Endothelial cell of umbilical vein (primary cell): Measurements from ENCODE around the gene MYO9A. TPM values are rescaled to one million over a fixed set of nuclear protein-coding genes. Genes with fewer than 3 reads are reported as not detected.

Experiments used
- BruUV-seq: library from RNA; stranded (reverse); fragments of 400-500 nt; replicated peaks from 2 replicates; lab custom pipeline; 2021; lab: Mats Ljungman, UMichigan
- CTCF ChIA-PET: fragments of 300-600, 350-600 bp; sonication (Branson Sonifier 250); formaldehyde crosslinking; loops from one replicate; lab custom pipeline; 2021; ENCODE audit warnings: antibody characterized with exemption, inconsistent platforms; lab: Charles Lee
- POLR2A ChIA-PET: fragments of 300-600, 350-600 bp; sonication (Branson Sonifier 250); formaldehyde crosslinking; loops from one replicate; lab custom pipeline; 2021; ENCODE audit warnings: antibody characterized with exemption, inconsistent platforms; lab: Charles Lee
- DNase-seq: peaks from one replicate; pipeline ENCODE4 v3.0.0-alpha.2; 2011; ENCODE audit warnings: low read depth, low spot score
- FAIRE-seq: peaks from 2 replicates; lab custom pipeline; 2011; peaks lifted over from hg19 to GRCh38; lab: Jason Lieb, UNC
- H2AFZ ChIP-seq: 2 replicates; pipeline ENCODE4 v1.6.0; 2012; ENCODE audit warnings: low read depth, low read length, control low read depth, inconsistent platforms
- H3K27ac ChIP-seq: 2 replicates; pipeline ENCODE4 v1.5.1; 2011; ENCODE audit warnings: low read depth, mild to moderate bottlenecking, control low read depth, low read length, moderate library complexity; ENCODE audit not compliant: insufficient read depth
- H3K27me3 ChIP-seq, 2 experiments: 2 replicates each; pipeline versions ENCODE4 v1.6.0 to v1.6.1; 2011; ENCODE audit warnings: low read length in 2 of 2, mixed read lengths in 1 of 2; ENCODE audit not compliant: control insufficient read depth in 2 of 2, insufficient read depth in 2 of 2
- H3K36me3 ChIP-seq, 2 experiments: 2 replicates in 1 of 2; 3 replicates in 1 of 2; pipeline ENCODE4 v1.5.1; 2011; ENCODE audit warnings: low read length in 2 of 2, mild to moderate bottlenecking in 1 of 2, moderate library complexity in 1 of 2; ENCODE audit not compliant: control insufficient read depth in 2 of 2, insufficient read depth in 2 of 2; ENCODE audit errors: extremely low read depth in 1 of 2
- H3K4me1 ChIP-seq: 3 replicates; pipeline ENCODE4 v1.5.1; 2011; ENCODE audit warnings: mild to moderate bottlenecking, low read length; ENCODE audit not compliant: control insufficient read depth, insufficient read depth; ENCODE audit errors: extremely low read depth
- H3K4me2 ChIP-seq: 2 replicates; pipeline ENCODE4 v1.6.1; 2011; ENCODE audit warnings: low read length, control low read depth, mixed read lengths; ENCODE audit not compliant: insufficient read depth
- H3K4me3 ChIP-seq, 3 experiments: fragments of 200-600 bp in 1 of 3; sonication (generic), shearing (Covaris generic) in 1 of 3; replicated peaks in 1 of 3; 2 replicates each; pipeline ENCODE4 v1.5.1; 2011 to 2016; ENCODE audit warnings: control low read depth in 3 of 3, low read length in 3 of 3, mild to moderate bottlenecking in 2 of 3, inconsistent platforms in 1 of 3, low read depth in 1 of 3, moderate library complexity in 1 of 3; ENCODE audit not compliant: insufficient read depth in 1 of 3
- H3K79me2 ChIP-seq: 2 replicates; pipeline ENCODE4 v1.6.0; 2012; ENCODE audit warnings: low read length, inconsistent platforms; ENCODE audit not compliant: control insufficient read depth, insufficient read depth
- H3K9ac ChIP-seq: replicated peaks from 2 replicates; pipeline ENCODE3; 2011; ENCODE audit warnings: low read length, control low read depth; ENCODE audit not compliant: insufficient read depth; ENCODE audit errors: extremely low read depth
- H3K9me1 ChIP-seq: replicated peaks from 3 replicates; pipeline ENCODE4 v1.6.0; 2011; ENCODE audit warnings: mild to moderate bottlenecking, low read length; ENCODE audit not compliant: control insufficient read depth, insufficient read depth; ENCODE audit errors: extremely low read depth
- H3K9me3 ChIP-seq: replicated peaks from 2 replicates; pipeline ENCODE4 v1.5.1; 2012; ENCODE audit warnings: low read length, inconsistent platforms; ENCODE audit not compliant: control insufficient read depth, insufficient read depth
- H4K20me1 ChIP-seq: replicated peaks from 2 replicates; pipeline ENCODE3; 2011; ENCODE audit warnings: mild to moderate bottlenecking, low read length; ENCODE audit not compliant: control insufficient read depth, insufficient read depth; ENCODE audit errors: extremely low read depth
- EZH2 ChIP-seq: IDR thresholded peaks from 2 replicates; pipeline ENCODE4 v1.6.1; 2012; ENCODE audit warnings: borderline replicate concordance, low read depth, mild to moderate bottlenecking, moderate library complexity, low read length, inconsistent platforms; ENCODE audit not compliant: severe bottlenecking
- FOS ChIP-seq: IDR thresholded peaks from 2 replicates; pipeline ENCODE4 v1.6.1; 2011; ENCODE audit warnings: mild to moderate bottlenecking, low read length, moderate library complexity, borderline replicate concordance; ENCODE audit not compliant: insufficient read depth
- GATA2 ChIP-seq: IDR thresholded peaks from 2 replicates; pipeline ENCODE4 v1.7.0; 2011; ENCODE audit warnings: low read depth, mild to moderate bottlenecking, moderate library complexity, mixed read lengths, low read length; ENCODE audit not compliant: insufficient read length, insufficient read depth
- JUN ChIP-seq: IDR thresholded peaks from 2 replicates; pipeline ENCODE4 v1.6.1; 2011; ENCODE audit warnings: borderline replicate concordance, low read depth; ENCODE audit not compliant: insufficient read length, insufficient read depth
- MAX ChIP-seq: IDR thresholded peaks from 2 replicates; pipeline ENCODE4 v1.6.1; 2011; ENCODE audit not compliant: insufficient read depth, insufficient read length
- MYC ChIP-seq: IDR thresholded peaks from one replicate; pipeline ENCODE4 v1.6.1; 2011; ENCODE audit warnings: mild to moderate bottlenecking, low read depth, low read length
- POLR2A ChIP-seq: IDR thresholded peaks from 2 replicates; pipeline ENCODE4 v1.6.1; 2012; ENCODE audit warnings: low read depth, mild to moderate bottlenecking, control low read depth, low read length
- POLR2AphosphoS5 ChIP-seq: IDR thresholded peaks from 2 replicates; pipeline ENCODE4 v1.6.1; 2012; ENCODE audit warnings: low read depth, mild to moderate bottlenecking, control low read depth, low read length, moderate library complexity; ENCODE audit not compliant: insufficient read depth
- dilution Hi-C: fragments of 300-500 bp; cut with MboI; formaldehyde crosslinking; loops from one replicate; pipeline ENCODE4 v1.15.0; 2019; ENCODE audit warnings: low sequenced_read_pairs; ENCODE audit not compliant: extremely low pct_ligation_motif_present
- intact Hi-C: fragments of 100-400 bp; cut with micrococcal nuclease; formaldehyde crosslinking; loops from one replicate; pipeline ENCODE4 v1.10.0; 2022
- polyA plus RNA-seq, 4 experiments: library from polyadenylated mRNA; depleted of rRNA in 3 of 4; stranded (reverse) in 3 of 4; unstranded in 1 of 4; fragments of >200 nt; gene quantifications; 2 replicates each; pipeline versions ENCODE4 v1.2.1 to v1.2.3, GENCODE V29; 2011 to 2012; ENCODE audit warnings: missing spikeins in 1 of 4
- total RNA-seq: library from RNA; stranded (reverse); gene quantifications from 2 replicates; pipeline ENCODE4 v1.2.3, GENCODE V29; 2021
- TF ChIP-seq, protein P1 (sequence below), 2 donors: IDR thresholded peaks; 1 replicate in 1 of 2; 2 replicates in 1 of 2; pipeline ENCODE4 v1.5.1; 2011; ENCODE audit warnings: low read length in 2 of 2, mild to moderate bottlenecking in 2 of 2, moderate library complexity in 2 of 2, control low read depth in 1 of 2, inconsistent platforms in 1 of 2, low read depth in 1 of 2; ENCODE audit not compliant: insufficient read depth in 1 of 2; ENCODE audit errors: extremely low read depth in 1 of 2

Gene MYO9A
- total and polyA plus RNA-seq, 2 donors (not counting 3 experiments of a cell fraction or from before 2014, with no cell fraction given), result 6.4 to 30.3 TPM

- Histone ChIP-seq H3K9ac (no peak overlapping the region), H3K27me3 (peaks cover 0 to 7% of the 10 kb centered on the region in 2 experiments), H2AFZ (no peak overlapping the region), H3K4me1 (no peaks in the 10 kb centered on the region), H3K4me2 (no peak overlapping the region), H4K20me1 (no peaks in the 10 kb centered on the region), H3K9me1 (no peaks in the 10 kb centered on the region), H3K79me2 (no peaks in the 10 kb centered on the region), H3K9me3 (no peaks in the 10 kb centered on the region), H3K36me3 (no peaks in the 10 kb centered on the region), H3K4me3 (no peak overlapping the region), H3K27ac (no peak overlapping the region)
- ChIA-PET CTCF (interaction anchor here (1.0 kb wide), 1 partner anchor 10 kb away, joined by 3 read pairs; no protein-coding TSS in a partner anchor), POLR2A (no interaction called here)
- intact Hi-C loops, result no loop called here
- no peak for FAIRE-seq
- dilution Hi-C loops, result no loop called here
- BruUV-seq, result no TSS peak
- no peak for TF ChIP-seq MYC
- TF ChIP-seq JUN, result no peak
- TF ChIP-seq EZH2, result no peak
- DNase-seq, result no peak
Observed at GRCh38 chr15:72163719-72164118, 45.8 kb upstream of the MYO9A start.

GRCh38 chr15:72162569-72162968 lies 44.6 kb upstream of the MYO9A start:
- ChIA-PET POLR2A (no interaction called here), CTCF (interaction anchor here (0.7 to 1.2 kb wide), 4 partner anchors 9 to 419 kb away, joined by 3 read pairs; no protein-coding TSS in a partner anchor)
- H3K9ac ChIP-seq, result no peak overlapping the region
- H3K36me3 ChIP-seq, result no peaks in the 10 kb centered on the region
- dilution Hi-C loops (no loop called here), intact Hi-C loops (no loop called here)
- DNase-seq (no peak), FAIRE-seq (no peak)
- H2AFZ ChIP-seq, result no peak overlapping the region
- no peak overlapping the region for H3K27ac ChIP-seq
- no peaks in the 10 kb centered on the region for H3K79me2 ChIP-seq
- BruUV-seq, result no TSS peak
- no peaks in the 10 kb centered on the region for H3K9me1 ChIP-seq
- H3K4me2 ChIP-seq, result no peak overlapping the region
- no peaks in the 10 kb centered on the region for H3K4me1 ChIP-seq
- H3K4me3 ChIP-seq, result no peak overlapping the region
- no peaks in the 10 kb centered on the region for H4K20me1 ChIP-seq
- H3K27me3 ChIP-seq, result peaks cover 0 to 3% of the 10 kb centered on the region in 2 experiments
- TF ChIP-seq MYC (no peak), POLR2A (no peak), MAX (no peak), POLR2AphosphoS5 (no peak), EZH2 (no peak), GATA2 (no peak), JUN (no peak), FOS (no peak)
- TF ChIP-seq, protein P1, sequence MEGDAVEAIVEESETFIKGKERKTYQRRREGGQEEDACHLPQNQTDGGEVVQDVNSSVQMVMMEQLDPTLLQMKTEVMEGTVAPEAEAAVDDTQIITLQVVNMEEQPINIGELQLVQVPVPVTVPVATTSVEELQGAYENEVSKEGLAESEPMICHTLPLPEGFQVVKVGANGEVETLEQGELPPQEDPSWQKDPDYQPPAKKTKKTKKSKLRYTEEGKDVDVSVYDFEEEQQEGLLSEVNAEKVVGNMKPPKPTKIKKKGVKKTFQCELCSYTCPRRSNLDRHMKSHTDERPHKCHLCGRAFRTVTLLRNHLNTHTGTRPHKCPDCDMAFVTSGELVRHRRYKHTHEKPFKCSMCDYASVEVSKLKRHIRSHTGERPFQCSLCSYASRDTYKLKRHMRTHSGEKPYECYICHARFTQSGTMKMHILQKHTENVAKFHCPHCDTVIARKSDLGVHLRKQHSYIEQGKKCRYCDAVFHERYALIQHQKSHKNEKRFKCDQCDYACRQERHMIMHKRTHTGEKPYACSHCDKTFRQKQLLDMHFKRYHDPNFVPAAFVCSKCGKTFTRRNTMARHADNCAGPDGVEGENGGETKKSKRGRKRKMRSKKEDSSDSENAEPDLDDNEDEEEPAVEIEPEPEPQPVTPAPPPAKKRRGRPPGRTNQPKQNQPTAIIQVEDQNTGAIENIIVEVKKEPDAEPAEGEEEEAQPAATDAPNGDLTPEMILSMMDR (IDR thresholded peaks at IDR 0.05; ENCODE audit: extremely low read depth in 1 of 2, insufficient read depth in 1 of 2, low read depth in 1 of 2, low read length in 2 of 2), result no peak
- no peaks in the 10 kb centered on the region for H3K9me3 ChIP-seq
